Mucosa of gallbladder (tissue), 1 donor: ENCODE measurements around the gene GUSB. TPM values are rescaled to one million over a fixed set of nuclear protein-coding genes. Genes with fewer than 3 reads are reported as not detected.
"Not testable (repeated sequence)": the region's sequence is repeated elsewhere in the genome, so short reads cannot be mapped to it uniquely, and the experiment has no call there.

Experiments used
- DNase-seq: peaks from one replicate; pipeline ENCODE4 v3.0.0-alpha.2; 2020; ENCODE audit warnings: low spot score
- total RNA-seq: library from RNA; stranded (reverse); gene quantifications from one replicate; pipeline ENCODE4 v1.2.1, GENCODE V29; 2021
- donor health status: DM: no; HTN: no; CAD: no.

GUSB gene
- total RNA-seq: 73.2 TPM

DNA sequence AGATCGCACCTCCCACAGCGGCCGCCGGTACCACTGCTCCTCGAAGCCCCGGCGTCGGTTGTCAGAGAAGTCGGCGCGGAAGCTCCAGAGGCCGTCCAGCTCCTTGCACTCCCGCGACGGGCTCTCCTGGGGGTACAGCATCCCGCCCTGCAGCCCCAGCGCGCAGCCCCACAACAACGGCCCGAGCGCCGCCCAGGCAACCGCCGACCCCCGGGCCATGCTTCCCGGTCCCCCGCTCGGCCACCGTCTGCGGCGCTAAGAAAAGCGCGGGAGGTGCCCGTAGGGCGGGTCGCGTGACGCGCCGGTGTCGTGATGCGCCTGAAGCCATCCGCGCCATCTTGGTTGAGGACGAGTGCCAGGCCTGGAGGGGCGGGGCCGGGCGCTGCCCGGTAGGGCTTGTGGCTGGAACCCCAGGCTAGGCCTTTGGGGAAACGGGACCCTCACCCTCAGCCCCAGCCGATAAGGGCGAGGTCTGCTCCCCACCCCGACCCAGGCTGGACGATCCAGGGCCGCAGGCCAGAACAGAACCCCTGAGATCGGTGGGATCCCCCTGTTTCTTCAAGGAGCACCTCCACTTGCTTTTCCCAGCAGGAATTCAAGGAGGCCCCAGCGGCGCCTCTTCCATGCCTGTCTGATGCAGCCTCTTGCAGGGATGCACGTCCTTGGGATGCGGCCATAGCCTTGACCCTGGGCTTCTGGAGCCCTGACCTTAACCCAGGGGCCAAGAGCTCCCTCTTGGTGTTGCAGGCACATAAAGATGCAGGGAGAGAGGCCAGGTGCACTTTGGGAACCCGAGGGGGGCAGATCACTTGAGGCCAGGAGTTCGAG is at the start of gene GUSB:
Gene GUSB (minus strand): TSS at position 249 of the 828 bp plus-strand sequence. CDS start 30 bp downstream, at position 219.
- DNase-seq: peak; percentile 93

DNA sequence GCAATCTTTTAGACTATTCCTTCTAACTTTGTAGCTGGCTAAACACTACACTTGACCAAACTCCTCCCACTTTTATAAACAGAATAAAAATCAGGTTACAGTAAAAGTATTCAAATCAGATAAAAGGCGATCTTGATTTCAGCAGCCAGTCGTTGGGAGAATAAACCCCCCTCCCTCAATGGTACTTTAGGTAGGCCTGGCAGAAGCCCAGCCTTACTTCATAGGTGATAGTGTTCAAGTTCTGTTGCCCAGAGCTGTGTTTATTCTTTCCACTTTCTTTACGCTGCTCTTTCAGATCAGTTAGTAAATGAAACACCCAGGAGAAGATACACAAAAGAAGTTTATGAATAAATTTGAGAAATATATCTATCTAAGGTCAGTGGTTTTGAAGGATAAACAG is 46.3 kb upstream of the GUSB start:
- DNase-seq: not testable (repeated sequence)

DNA sequence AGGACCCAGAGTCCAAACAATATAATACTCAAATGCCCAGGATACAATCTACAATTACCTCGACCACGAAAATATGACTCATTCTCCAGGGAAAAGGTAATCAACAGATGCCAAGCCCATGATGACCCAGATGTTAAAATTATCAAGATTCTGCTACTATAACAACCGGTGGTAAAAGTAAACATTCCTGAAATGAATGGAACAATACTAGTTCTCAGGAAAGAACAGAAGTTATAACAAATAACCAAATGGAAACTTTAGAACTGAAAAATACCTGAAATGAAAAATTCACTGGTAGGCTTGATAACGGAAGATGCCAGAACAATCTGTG is 34.1 kb upstream of the GUSB start:
- DNase-seq: no peak

DNA sequence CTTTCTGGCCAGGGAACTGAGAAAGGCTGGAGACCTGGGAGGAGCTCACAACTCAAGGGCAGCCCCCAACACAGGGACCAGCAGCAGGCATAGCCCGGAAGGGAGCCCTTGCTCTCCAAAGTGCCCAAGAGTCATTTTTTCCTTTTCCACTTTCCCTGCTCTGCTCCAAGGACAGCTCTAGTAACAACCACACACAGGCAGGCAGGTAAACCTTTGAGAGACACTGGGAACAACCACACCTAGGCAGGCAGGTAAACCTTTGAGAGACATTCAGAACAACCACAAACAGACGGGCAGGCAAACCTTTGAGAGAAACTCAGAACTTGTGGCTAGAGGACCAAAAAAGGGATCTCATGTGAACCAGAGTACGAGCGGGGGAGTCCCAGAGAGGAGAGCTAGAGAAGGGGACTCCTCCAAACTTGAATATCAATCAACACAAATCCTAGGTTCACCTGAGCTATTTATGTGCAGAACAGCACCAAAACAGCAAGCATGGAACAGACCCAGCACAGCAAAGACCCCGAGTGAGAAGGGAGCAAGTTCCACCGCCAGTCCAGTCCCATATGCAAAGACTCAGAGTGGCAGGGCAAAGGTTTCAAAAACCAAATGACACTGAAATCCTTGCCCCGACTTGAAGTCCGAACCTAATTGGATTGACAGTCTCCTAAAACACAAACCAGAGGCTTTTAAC is 33.6 kb upstream of the GUSB start:
- DNase-seq: no peak

DNA sequence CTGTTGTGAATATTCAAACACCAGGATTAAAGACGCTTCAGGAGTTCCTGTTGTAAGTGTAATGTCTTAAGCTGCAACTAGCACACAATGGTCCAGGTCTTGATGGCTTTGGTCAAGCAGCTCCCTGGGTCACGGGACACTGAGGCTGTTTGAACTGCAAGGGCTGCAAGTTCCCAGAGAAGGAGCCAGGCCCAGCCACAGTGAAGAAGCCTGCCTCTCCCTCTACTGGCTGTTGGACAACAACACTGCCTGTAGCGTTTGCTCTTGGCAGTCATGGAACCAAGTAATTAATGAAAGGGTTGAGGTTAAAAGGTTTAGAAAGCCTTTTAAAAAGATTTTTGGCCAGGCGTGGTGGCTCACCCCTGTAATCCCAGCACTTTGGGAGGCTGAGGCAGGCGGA is 31.9 kb upstream of the GUSB start:
- DNase-seq: peak; percentile 29

DNA sequence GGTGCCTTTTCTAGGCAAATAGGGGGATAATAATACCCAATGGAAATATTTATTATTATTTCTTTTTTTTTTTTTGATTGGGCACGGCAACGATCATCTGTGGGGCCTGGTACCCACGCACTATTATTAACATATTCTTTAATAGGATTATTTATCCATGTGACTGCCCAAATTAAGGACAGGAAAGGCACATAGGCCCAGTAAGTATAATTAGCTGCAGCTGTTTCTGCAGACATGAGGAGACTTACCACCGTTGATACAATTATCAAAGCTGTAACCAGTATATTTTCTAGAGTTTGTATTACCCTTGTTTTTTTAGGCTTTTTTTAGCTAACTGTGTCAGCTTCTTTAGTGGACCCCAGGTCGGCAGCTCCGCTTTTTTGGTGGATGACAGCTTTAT is 25.2 kb upstream of the GUSB start:
- no peak for DNase-seq

DNA sequence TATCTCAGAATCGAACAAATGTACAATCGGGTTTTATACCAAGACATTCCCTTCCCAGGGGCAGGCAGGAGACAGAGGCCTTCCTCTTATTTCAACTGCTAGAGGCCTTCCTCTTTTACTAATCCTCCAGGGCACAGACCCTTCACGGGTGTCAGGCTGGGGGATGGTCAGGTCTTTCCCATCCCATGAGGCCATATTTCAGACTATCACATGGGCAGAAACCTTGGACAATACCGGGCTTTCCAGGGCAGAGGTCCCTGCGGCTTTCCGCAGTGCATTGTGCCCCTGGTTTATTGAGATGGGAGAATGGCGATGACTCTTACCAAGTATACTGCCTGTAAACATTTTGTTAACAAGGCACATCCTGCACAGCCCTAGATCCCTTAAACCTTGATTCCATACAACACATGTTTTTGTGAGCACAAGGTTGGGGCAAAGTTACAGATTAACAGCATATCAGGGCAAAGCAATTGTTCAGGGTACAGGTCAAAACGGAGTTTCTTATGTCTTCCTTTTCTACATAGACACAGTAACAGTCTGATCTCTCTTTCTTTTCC is 23.2 kb upstream of the GUSB start:
- DNase-seq: not testable (repeated sequence)

DNA sequence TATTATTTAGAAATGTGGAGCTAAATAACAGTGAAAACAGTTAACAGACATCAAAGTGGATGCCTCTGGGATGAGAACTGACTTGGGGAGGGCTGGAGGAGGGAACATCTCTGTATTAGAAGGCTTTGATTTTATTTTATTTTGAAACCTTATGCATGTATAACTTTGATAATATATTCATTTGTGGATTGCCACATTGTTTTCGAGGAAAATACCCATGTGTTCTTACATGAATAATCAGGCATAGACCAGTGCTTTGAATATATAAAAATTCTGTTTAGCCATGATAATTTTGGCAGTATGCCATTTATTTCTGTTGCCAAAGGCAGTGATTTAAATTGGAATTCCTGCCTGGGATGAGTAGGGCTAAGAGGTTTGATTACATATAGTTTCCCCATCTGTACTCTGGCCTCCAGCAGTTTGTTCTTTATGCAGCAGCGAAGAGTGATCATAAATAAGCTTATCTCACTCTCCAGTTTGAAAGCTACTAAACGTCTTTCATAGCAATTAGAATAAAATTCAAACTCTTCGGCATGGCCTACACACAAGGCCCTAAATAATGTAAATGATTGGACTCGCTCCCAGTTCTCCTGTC is 18.9 kb upstream of the GUSB start:
- not testable (repeated sequence) for DNase-seq

DNA sequence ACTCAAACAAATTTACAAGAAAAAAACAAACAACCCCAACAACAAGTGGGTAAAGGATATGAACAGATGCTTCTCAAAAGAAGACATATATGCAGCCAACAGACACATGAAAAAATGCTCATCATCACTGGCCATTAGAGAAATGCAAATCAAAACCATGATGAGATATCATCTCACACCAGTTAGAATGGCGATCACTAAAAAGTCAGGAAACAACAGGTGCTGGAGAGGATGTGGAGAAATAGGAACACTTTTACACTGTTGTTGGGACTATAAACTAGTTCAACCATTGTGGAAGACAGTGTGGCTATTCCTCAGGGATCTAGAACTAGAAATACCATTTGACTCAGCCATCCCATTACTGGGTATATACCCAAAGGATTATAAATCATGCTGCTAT is 13.0 kb upstream of the GUSB start:
- not testable (repeated sequence) for DNase-seq

DNA sequence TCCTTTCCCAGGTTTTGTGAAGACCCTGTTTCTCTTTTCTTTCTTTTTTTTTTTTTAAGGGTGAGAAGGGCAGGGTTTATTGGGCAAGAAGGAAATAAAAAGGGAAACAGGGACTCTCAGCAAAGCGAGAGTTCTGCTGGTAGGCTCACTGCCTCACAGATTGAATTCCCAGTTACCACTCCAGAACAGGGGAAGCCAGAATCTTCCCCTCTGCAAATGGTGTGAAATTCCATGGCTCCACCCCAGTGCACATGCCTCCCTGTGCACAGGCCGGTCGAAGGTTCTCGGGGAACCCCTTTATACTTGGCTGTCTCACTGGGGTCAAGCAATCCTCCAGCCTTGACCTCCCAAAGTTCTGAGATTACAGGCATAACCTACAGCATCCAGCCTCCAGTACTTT is 10.5 kb upstream of the GUSB start:
- DNase-seq: no peak

DNA sequence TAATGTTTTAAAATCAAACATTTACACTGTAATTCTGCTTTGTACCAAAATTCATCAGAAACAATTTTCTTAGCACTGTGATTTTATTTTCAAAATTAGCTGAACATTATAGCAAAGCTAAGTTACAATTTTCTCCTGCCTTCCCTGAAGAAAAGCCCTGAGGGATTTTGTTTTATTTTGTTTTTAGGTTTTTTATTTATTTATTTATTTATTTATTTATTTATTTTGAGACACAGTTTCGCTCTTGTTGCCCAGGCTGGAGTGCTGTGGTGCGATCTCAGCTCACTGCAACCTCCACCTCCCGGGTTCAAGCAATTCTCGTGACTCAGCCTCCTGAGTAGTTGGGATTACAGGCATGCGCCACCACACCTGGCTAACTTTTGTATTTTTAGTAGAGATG is 9.8 kb upstream of the GUSB start:
- not testable (repeated sequence) for DNase-seq

DNA sequence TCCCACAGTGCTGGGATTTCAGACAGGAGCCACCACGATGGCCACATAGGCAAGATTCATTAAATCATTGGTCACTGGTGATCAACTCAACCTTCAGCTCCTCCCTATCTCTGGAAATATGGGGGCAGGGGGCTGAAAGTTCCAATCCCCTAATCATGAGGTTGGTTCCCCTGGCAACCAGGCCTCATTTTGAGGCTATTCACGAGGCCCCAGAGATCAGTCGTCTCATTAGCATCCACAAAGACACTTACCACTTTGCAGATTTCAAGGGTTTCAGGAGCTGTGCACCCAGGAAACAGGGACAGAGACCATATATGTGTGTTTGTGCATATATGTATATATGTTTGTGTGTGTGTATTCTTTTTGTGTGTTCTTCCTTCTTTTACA is 7.7 kb upstream of the GUSB start:
- no peak for DNase-seq

DNA sequence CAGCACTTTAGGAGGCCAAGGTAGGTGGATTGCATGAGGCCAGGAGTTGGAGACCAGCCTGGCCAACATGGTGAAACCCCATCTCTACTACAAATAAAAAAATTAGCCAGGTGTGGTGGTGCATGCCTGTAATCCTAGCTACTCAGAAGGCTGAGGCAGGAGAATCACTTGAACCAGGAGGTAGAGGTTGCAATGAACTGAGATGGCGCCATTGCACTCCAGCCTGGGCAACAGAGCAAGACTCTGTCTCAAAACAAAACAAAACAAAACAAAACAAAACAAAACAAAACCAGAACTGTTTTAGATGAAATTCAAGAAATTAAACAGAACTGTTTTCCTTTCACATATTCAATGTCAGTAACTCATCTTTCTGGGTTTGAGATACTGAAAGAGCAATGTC is 6.5 kb upstream of the GUSB start:
- not testable (repeated sequence) for DNase-seq

DNA sequence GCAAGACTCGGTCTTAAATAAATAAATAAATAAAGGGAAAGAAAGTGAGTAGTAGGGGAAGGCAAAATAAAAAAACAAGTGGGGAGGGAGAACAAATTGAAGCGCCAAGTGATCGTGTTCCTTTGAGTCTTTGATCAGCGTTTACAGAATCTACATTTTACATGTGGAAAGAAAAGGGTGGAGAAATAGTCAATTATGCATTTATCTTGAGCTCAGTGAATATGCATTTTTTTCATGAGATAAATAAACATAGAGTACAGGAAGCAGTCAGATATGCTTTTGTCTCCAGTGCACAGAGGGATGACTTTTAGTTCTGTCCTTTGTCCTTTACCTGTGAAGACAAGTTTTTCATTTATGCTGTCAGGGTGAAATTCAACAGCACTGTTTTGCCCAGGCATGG is 6.1 kb upstream of the GUSB start:
- no peak for DNase-seq

DNA sequence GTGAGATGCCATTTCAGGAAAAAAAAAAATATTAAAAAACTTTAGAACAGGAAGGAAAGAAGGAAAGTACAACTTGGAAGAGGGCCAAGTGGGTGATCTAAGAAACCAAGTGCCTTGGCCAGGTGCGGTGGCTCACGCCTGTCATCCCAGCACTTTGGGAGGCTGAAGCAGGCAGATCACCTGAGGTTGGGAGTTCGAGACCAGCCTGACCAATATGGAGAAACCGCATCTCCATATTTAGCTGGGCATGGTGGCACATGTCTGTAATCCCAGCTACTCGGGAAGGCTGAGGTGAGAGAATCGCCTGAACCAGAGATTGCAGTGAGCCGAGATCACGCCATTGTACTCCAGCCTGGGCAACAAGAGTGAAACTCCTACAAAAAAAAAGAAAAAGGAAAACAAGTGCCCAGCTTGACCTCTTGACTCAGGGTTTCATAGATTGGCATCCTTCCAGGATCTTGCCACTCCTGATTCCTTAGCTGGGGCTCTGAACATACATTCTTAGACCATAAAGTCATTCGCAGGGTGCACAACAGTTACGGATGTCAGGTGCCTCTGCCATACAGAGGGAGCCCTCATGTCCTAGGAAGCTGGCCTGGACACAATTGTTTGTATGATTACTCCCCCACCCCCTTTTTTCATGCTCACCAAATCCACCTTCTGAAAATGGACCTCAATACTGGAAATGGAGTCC is 2.1 kb upstream of the GUSB start:
- DNase-seq: no peak

DNA sequence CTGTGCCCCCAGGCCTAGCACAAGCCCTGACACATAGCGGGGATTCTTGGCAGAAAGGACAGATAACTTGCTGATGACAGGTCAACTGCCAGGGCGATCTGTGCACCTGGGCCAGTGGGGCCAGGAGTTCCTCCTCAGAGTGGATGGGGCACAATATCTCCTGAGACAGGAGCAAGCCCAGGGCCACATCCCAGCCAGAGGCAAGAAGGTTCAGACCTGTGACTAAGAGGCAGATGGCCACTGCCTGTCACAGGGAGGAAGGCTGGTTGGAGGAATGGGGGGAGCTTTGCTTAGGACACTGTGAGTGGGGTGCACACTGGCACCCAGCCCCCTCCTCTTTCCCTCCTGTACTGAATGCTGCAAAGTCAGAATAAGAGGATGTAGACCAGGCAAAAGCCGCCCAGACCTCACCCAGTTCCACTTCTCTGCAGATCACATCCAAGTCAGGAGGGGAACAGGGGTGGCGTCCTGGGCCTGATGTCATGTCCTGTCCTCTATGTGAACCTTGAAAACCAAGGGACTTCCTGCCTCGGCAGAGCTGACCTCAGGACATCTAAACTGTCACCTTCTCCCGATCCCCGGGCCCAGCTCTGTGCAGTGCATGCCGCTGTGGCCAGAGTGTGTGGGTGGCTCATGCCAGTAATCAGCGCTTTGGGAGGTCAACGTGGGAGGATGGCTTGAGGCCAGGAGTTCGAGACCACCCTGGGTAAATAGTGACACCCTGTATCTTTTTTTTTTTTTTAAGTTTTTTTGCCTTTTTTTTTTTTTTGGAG is 1.3 kb downstream of the GUSB start:
- DNase-seq: peak; percentile 53

DNA sequence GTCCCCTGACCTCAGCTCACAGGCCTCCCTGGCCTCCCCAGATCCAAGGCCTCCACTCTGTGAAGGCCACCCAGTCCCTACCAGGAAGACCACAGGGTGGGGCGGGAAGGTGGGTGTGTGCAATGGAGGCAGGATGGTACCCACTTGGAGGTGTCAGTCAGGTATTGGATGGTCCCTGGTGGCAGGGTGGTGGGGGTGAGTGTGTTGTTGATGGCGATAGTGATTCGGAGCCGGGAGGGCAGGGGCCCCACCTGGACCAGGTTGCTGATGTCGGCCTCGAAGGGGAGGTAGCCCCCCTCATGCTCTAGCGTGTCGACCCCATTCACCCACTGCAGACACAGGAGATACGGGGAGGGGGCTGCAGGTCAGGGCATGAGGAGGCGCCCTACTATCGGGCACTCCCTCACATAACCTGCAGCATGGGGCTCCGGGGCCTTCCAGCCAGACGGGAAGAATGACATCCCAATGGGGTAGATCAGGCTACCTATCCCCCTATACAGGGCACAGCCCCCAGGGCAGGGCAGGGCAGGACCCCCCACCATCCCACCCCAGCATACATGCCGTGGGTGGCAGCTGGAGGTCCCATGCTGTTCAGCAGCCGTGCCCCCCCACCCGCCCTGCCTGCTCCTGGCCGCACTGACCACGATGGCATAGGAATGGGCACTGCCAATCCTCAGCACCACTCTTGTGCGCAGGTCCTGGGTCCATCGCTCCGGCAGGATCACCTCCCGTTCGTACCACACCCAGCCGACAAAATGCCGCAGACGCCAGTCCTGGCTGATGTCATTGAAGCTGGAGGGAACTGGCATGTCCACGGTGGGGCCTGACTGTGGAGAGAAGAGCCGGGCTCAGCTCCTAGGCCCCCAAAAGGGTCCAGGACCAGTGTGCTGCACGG is 2.2 kb downstream of the GUSB start:
- no peak for DNase-seq

DNA sequence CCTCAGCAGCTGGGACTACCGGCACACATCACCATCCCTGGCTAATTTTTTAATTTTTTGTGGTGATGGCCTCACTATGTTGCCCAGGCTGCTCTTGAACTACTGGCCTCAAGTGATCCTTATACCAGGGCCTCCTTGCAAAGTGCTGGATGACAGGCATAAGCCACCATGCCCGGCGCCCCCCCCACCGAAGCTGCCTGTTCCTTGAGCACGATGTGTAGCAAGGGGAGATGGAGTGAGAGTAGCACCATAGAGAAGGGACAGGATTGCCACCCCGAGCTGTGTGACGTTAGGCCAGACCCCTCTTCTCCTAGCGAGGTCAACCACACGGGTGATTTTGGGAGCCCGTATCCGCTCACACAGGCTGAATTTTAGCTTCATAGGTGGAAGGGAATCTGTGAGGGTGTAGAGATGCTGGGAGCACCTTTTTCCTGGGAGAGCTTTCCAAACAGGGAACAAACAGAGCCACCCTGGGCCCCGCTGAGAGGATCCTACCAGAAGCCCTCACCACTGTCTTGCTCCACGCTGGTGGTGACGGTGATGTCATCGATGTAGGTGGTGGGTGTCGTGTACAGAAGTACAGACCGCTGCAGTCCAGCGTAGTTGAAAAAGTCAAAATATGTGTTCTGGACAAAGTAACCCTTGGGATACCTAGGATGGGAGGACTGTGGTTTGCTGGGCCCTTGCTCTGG is 3.0 kb downstream of the GUSB start:
- DNase-seq: no peak

DNA sequence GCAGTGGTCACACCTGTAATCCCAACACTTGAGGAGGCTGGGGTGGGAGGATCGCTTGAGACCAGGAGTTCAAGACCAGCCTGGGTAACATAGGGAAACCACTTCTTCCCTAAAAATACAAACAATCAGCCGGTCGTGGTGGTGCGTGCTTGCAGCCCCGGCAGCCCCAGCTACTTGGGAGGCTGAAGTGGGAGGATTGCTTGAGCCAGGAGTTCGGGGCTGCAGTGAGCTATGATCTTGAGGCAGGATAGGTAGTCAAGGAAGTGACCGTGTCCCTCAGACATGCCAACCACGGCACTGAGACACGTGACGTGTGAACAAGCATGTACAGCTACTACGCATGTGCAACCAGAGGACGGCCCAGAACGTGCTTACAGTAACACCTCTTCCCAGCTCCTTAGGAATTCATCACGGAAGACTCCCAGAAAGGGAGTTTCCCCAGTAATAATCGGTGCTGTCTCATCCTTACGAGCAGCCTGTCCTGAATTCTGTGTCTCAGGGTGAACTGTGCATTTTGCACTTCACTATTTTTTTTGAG is 5.3 kb downstream of the GUSB start:
- DNase-seq: no peak
